HG03039 (cell line): ENCODE data around the gene LGALS3.
"Not testable (repeated sequence)": the region's sequence is repeated elsewhere in the genome, so short reads cannot be mapped to it uniquely, and the experiment has no call there.

Experiments
- ATAC-seq: cut with Tn5 transposase; IDR thresholded peaks from one replicate; pipeline ENCODE4 v1.9.1; 2021; ENCODE audit warnings: mild to moderate bottlenecking, moderate library complexity; ENCODE audit not compliant: unreplicated experiment

LGALS3 gene

DNA sequence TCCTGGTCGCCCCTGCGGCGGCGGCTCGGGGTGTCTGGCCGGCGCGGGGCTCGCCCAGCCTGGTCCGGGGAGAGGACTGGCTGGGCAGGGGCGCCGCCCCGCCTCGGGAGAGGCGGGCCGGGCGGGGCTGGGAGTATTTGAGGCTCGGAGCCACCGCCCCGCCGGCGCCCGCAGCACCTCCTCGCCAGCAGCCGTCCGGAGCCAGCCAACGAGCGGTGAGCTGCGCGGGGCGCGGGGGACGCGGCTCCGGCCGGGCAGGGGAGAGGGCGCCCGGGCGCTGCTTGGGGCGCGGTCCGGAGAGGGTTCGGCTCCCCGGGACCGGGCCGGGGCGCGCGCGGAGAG is at the start of gene LGALS3:
Gene LGALS3 (plus strand): TSS at position 167 of the 342 bp plus-strand sequence. CDS start 8,122 bp downstream, outside the sequence.
- peak; percentile 61 for ATAC-seq

DNA sequence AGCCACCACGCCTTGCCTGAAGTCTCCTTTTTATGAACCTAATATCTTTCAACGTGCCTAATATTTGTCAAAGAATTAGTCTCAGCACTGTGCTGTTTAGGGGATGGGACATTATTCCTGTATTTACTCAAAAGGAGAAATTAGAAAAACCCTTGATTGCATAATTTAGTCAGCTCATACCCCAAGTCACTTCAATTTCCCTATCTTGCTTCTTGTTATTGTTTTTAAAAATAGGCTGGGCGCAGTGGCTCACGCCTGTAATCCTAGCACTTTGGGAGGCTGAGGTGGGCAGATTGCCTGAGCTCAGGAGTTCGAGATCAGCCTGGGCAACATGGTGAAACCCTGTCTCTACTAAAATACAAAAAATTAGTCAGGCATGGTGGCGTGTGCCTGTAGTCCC is 49.1 kb upstream of the LGALS3 start:
- not testable (repeated sequence) for ATAC-seq

DNA sequence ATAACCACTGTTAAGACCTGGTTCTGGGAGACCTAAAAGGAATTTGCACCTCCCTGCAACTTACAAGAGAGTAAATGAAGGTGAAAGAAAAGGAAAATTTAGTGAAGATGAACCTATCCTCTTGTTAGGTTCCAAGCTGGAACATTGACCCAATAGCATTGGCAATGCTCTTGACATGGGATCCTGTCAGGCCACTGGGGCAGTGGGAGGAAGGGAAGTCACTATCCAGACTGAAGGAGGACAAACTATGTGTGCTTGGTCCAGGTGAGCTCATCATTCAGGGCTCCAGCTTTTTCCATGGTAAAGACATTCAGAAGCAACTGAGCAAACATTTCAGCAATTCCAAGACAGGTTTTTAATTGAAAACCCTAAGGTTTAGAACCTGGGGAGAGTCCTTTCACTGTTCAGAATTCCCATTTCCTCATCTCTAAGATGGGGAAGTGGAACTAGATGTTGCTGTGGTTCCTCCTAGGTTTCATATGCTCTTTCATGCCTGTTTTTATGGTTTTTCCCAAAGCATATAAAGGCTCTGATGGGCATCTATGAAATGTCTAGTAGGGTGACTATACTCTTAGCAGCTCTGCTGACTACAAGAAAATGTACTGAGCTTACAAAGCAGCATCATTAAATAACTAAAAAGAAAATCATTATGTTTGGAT is 44.5 kb upstream of the LGALS3 start:
- no peak for ATAC-seq

DNA sequence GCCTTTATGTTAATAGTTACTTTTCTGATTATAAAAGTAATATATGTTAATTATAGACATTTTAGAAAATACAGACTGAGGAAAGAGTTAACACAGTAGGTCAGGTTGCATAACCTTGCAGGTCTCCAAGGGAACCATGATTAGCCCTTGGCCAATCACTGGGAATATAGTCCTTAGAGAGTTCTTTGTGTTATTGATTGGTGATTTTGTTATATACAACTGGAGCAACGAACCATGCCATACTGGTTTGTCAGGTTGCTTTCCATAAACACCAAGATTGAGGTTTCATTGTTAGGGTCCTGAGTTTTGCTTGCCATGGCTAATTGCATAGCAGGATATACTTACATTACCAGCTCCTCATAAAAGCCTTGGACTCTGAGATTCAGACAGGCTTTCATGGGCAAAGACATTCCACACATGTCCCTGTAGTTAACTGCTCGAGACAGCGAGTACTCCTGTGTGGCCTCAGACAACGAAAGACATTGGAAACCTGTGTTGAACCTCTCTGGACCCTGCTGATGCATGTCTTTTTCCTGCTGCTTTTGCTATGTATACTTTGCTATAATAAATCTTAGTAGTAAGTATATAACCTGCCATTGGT is 43.9 kb upstream of the LGALS3 start:
- ATAC-seq, result no peak

DNA sequence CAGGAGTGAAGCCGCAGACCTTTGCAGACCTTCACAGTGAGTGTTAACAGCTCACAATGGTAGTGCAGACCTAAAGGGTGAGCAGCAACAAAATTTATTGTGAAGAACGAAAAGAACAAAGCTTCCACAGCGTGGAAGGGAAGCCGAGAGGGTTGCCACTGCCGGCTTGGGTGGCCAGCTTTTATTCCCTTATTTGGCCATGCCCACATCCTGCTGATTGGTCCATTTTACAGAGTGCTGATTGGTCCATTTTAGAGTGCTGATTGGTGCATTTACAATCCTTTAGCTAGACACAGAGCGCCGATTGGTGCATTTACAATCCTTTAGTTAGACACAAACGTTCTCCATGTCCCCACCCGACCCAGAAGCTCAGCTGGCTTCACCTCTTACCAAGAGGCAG is 42.1 kb upstream of the LGALS3 start:
- no peak for ATAC-seq

DNA sequence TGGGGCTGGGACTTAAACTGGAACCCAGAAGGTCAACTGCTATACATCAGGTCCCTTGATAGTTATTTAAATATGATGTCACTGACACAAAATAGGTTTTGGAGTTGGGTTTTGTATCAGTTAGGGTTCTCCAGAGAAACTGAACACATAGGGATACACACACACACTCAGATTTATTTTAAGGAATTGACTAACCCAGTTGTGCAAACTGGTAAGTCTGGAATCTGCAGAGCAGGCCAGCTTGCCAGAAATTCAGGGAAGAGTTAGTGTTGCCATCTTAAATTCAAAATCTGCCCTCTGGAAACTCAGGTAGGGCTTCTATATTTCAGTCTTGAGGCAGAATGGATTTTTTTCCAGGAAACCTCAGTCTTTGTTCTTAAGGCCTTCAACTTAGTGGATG is 40.7 kb upstream of the LGALS3 start:
- no peak for ATAC-seq

DNA sequence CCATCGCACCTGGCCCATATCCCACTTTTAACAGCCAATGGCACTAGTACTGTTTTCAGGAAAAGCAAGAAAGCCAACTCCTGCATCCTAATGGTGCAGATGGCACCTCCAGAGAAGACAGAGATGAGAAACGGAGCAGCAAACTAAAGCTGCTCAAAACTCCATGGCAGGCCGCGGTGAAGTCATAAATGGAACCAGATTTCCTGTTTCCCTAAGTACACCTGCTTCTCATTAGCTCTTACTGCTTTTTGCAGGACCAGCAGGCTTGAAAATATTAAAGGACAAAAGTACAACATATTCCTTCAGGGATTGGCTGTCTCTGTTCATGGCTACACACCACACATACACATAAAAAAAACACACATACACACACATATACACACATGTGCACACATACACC is 36.7 kb upstream of the LGALS3 start:
- ATAC-seq, result no peak

DNA sequence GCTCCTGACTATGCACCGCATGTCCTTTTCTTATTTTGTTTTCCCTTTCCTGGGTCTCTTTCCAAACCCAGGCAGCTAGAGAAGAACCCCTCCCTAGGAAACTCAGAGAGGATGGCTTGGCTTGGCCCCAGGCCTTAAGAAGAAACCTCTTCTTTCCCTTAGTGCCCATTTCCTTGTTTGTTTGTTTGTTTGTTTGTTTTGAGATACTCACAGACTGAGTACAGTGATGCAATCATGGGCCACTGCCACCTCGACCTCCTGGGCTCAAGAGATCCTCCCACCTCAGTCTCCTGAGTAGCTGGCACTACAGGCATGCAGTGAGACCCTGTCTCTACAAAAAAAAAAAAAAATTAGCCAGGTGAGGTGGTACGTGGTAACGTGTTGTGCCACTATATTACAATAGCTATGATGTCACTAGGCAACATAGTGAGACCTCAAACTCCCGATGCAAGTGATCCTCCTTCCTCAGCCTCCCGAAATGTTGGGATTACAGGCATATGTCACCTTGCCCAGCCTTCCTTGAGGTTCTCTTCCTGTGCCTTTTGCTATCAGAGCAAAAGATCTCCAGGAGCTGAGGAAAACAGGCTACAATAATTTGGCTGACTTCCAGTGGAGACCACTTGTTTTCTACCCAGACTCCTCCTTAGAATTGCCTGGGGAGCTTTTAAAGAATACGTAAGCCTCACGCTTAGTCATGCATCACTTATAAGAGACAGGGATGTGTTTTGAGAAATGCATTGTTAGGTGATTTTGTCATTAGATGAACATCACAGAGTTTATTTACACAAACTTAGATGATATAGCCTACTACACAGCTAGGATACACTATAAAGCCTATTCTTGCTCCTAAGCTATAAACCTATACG is 34.5 kb upstream of the LGALS3 start:
- ATAC-seq, result no peak

DNA sequence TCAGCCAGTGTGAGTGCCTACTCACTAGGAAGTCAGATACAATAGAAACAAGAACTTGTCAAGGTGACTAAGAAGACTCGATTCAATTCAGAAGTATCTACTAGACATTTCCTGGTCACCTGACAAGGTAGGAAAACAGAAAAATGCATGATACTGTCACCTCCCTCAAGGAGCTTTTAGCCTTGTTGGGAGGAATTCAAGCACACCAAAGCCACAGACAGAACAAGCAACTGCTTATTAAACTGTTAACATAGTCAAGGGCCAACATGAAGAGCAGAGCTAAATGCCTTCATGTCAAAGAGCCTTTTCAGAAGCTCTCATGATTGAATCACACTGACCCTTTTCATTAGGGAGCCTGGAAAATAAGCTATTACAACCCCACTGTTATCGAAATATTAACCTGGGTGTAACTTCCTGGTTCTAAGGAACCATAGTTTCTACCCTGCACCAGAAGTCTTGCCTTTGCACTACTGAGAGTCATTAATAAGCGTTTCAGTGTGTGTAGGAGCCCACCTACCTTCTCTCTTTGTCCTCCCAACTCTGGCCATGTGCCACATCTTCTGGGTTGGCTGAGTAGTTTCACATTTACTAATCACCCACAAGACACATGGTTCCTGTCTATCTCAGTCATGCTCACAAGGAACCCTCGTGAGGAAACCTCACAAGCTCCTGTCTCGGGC is 31.0 kb upstream of the LGALS3 start:
- peak; percentile 57 for ATAC-seq

DNA sequence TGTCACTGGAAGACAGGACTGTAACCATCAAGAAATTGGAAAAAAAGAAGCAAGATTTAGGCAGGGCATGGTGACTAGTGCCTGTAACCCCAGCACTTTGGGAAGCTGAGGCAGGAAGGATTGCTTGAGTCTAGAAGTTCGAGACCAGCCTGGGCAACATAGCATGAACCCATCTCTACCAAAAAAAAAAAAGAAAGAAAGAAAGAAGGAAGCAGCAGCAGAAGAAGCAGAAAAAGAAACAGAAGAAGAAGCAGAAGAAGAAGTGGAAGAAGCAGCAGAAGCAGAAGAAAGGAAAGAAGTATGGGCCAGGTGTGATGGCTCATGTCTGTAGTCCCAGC is 30.5 kb upstream of the LGALS3 start:
- no peak for ATAC-seq

DNA sequence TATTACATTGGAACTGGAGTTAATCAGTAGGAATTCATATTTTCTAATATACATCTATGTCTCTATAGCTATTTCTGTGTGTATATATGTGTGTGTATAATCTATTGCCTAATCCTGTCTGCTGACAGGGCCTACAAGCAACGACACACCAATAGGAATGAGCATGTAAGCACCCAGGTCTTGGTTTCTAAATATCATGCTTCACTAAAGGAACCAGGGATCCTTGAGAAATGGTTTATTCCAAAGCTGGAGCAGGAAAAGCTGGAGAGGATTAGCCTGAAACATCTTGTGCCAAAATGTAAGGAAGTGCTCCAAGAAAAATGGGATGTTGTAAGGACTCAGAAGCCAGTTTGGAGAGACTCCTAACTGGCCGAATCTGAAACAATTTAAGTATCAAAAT is 29.3 kb upstream of the LGALS3 start:
- no peak for ATAC-seq

DNA sequence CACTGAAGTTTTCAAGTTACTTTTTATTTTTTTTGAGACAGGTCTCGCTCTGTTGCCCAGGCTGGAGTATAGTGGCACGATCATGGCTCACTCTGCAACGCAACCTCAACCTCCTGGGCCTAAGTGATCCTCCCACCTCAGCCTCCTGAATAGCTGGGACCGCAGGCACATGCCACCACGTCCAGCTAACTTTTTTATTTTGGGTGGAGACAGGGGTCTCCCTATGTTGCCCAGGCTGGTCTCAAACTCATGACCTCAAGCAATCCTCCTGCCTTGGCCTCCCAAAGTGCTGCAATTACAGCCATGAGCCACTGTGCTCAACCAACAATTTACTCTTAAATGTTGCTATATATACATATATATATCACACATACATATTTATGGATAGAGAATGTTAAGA is 27.4 kb upstream of the LGALS3 start:
- ATAC-seq, result no peak

DNA sequence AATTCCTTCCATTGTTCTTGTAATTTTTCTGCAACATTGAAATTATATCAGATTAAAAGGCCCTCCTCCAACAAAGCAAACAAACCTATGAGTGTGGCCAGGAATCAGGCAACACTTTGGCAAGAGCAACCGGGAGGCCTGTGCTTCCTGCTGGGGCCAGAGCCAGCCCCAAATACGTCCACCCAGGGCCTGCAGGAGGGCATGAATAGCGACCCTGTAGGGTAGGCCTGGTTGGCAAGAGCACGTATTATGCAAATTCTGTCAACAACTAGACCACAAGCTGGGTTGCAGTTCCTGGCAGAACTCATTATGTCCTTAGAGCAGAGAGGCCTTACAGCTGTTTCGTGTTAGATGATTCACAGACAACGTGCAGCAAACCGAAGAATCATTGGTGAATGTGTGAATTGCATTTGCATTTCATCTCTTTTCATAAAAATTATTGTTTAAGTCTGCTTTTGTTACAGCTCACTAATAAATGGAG is 26.9 kb upstream of the LGALS3 start:
- ATAC-seq, result peak; percentile 49

DNA sequence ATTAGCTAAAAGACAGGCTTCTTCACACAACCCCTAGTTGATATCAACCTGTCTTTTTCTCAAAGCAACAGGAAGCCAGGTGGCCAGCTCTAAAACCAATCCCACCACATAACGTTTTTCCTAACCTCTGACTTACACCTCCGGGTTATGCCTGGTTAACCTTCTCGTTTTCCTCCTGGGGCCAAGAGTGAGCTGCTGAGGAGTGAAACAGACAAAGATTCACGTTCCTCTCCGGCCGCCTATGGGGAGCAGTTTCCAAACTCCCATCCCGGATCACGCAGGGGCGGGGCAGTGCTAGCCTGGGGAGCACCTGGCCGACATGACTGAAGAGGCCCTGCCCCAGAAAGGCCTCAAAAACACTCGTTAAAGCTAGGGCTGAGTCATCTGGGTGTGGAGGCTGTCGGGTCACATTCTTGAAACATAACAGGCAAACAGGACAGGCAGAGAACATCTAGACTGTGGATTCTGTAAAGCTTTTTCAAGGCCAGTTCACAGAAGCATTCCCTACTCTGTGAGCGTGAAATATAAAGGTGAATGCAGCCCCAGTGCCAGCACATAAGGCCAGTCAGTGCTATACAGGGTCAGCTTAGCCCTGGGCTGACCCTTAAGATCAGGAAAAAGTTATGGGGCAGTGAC is 25.9 kb upstream of the LGALS3 start:
- ATAC-seq, result peak; percentile 33

DNA sequence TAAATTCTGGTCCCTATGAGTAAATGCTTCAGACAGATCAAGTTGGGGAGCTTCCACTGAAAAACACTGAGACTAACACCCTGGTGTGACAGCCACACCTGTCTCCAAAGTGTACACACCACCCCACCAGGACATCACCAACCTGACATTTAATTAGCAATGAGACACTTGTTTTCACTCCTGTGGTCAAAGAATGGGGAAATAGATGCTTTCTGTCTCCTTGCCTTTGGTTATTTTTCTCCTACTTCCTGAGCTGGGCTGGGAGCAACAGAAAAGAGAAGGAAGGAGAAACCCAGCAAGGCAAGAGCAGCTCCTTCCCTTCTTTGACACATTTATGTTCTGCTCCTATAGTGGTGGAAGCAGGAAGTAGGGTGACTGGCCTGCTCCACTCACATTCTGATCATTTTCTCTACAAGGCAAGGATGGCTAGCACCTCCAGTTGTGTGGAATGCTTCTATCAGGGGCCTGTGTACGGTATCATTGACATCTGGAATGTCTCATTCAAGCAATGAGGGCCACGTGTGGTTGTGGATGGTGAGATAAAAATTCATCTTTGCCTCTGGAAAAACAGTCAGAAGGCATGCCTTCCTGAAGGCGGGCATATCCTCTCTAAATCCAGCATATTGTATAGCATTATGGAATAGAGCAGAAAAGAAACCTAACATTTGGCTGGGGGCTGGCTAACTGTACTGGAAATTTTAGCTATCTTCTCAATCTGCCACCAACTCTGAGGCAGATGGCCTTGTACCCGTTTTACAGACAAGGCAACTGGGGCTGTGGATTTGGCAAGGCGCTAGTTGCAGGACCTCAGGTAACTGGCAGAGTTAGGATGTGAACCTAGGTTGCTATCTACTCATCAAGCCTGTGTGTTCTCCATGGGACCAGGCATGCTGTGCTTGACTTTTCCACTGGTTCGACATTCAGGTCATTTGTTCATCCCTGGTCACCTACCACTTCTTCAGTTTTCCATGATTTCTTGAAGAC is 24.8 kb upstream of the LGALS3 start:
- no peak for ATAC-seq

DNA sequence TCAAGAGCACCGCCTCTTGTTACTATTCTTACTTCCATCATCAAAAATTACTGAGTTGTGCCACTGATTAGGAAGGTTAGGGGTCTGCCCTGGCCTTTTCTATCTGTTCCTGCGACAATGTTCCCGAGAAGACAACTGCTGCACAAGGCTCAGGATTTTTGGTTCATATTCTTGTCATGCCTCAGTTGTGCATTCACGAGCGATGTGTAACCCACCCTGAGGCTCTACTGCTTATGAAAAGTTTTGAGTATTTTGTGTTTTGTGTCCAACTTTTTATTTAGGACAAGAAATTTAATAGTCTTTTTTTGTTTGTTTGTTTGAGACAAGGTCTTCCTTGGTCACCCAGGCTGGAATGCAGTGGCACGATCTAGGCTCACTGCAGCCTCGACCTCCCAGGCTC is 23.1 kb upstream of the LGALS3 start:
- ATAC-seq, result no peak

DNA sequence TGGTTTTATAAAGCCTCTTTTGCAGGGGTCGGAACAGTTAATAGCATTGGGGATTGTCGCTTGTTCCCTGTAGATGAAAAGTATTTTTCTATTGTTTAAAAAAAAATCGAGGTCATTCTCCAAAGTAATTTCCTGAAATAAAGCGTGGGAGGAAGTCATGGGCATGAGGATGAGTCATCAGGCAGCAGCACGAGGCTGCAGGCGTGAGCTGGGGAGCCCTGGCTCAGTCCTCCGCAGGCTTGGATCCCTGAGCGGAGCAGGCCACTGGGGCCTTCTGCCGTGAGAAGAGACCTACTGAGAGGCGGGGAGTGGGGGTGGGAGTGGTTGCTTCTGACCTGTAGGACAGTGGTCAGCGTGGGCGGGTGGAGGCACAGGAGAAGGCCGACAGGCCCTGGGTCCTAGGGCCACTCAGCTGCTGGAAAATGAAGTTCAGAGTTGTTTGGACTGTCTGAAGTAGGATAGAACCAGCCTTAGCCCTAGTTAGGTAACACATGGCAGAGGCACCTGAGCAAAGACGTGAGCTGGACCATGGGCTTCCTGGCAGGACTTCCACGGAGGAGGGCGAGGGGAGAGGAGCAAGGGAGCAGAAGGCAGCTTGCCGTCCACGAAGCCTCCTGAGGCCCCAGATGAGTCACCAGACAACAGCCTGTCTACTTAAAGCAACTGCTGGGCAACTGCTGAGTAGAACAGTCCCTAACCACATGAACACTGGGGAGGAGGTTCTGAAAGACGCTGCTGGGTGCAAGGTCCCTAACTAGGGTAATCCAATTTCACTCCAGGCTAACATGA is 21.1 kb upstream of the LGALS3 start:
- ATAC-seq, result peak; percentile 62

DNA sequence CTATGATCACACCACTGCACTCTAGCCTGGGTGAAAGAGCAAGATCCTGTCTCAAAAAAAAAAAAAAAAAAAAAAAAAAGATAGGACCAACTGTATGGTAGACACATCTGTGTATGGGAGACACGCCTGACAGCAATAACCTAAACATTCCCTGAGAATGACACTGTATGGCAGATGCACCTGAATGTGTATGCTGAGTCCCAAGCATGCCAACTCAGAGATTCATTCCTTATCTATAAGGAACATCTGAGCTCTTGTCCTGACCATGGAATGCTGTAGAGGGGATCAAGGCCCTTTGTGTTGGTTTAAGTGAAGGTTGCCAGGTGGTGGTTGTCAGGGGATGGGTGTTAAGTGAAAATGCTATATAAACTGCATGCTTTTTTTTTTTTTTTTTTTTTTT is 19.2 kb upstream of the LGALS3 start:
- no peak for ATAC-seq

DNA sequence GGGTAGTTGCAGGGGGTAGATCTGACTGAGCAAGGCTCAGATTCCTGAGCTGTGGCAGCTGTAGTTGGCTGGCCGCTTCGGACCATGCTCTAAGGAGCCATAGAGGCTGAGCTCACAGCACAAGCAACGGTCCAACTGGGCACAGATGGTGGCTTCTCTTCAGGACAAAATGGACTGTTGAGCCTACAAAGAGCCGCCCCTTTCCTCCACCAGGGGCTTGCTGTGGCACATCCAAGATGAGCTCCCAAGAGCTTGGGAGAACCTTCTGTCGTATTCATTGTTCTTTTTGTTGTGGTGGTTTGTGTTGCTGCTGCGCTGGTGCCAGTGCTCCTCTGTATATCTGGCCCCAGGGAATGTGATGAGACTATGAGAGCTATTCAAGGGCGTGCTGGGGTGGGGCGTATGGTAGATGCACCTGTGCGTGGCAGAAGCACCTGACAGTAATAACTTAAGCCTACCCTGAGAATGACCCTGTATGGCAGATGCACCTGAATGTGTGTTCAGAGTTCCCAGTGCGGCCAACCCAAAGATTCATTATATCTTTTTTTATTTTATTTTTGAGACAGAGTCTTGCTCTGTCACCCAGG is 17.8 kb upstream of the LGALS3 start:
- ATAC-seq, result no peak
